Amygdala (tissue), 56 donors: ENCODE data around the gene RIPOR1.

Experiments
- DNase-seq, 56 donors: peaks; one replicate each; lab custom pipeline; 2025; lab: John Stamatoyannopoulos, UW

Gene RIPOR1

DNA sequence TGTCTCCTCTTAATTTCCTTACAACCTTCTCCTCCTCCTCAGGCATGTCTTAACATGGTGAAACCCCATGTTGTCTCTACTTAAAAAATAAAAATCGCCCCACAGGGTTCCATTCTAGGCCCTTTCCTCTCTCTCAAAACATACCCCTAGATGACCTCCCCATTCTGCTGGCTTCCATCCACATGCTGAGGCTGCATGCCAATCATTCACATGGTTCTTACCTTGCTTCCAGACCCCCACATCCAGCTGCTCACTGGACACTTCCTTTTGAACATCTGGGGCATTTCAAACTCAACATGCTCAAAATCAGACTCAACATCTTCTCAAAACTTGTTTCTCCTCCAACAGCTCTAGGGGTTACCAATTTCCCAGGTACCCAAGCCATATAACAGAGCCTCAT is 21.3 kb downstream of the RIPOR1 start:
- no peak for DNase-seq

- DNase-seq = no peak
Observed at GRCh38 chr16:67551091-67551490, 22.5 kb downstream of the RIPOR1 start.

- no peak for DNase-seq
Observed at GRCh38 chr16:67551972-67552371, 23.3 kb downstream of the RIPOR1 start.

- no peak for DNase-seq
Observed at GRCh38 chr16:67552476-67552875, 23.8 kb downstream of the RIPOR1 start.

- no peak for DNase-seq
Observed at GRCh38 chr16:67555795-67556212, 27.2 kb downstream of the RIPOR1 start.

- no peak for DNase-seq
Observed at GRCh38 chr16:67558859-67559258, 30.2 kb downstream of the RIPOR1 start.

DNA sequence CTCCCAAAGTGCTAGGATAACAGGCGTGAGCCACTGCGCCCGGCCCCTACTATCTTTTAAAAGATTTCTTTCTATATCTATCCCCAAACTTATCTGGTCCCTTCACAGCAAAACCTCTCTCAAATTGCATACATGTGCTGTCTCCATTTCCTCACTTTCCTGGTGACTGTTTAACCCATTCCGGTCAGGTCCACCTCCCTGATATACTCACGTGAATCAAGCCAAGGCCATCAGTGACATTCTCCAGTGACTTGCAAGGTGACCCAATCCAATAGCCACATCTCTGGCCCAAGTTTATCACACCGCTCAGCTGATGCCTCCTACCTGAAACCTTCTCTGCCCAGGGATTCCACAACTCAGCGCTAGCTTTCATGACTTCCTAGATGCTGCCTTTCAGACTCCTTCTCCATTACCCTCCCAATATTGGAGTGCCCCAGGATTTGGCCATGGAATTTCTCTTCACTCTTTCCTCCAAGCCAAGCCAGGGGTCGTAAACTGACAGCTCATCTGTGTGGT is 32.3 kb downstream of the RIPOR1 start:
- DNase-seq = no peak

- DNase-seq = no peak
Observed at GRCh38 chr16:67561501-67561823, 32.8 kb downstream of the RIPOR1 start.

GRCh38 chr16:67561824-67562525 is 33.3 kb downstream of the RIPOR1 start:
- peak in 55 of 56 donors; percentile 67 to 99 (median 94) for DNase-seq

DNA sequence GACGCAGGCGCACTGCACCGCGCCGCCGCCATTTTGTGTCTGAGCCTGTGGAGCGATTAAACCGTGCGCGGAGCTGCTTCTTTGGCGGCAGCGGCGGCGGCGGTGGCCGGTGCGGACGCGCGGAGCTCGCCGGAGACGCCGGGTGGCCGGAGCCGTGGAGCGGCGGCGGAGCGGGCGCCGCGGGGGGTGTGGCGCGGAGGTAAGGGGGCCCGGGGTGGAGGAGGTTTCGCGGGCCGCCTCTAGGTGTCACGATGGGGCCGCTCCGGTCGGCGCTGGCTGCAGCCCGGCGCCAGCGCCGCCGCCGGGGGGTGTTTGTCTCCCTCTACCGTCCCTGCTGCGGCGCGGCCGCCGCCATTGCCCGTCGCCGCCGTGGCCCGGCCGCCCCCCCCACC is 33.9 kb downstream of the RIPOR1 start, which contains the start of gene CTCF:
TSS of gene CTCF (plus strand) at position 1 of the 392 bp plus-strand sequence. CDS start 48,307 bp downstream, outside the sequence.
- DNase-seq = peak in 44 of 56 donors; percentile 43 to 93 (median 81)

GRCh38 chr16:67562918-67563707 is 34.5 kb downstream of the RIPOR1 start:
- peak in 32 of 56 donors; percentile 33 to 78 (median 62) for DNase-seq

GRCh38 chr16:67563708-67564468 is 35.3 kb downstream of the RIPOR1 start:
- no peak for DNase-seq

- DNase-seq = no peak
Observed at GRCh38 chr16:67565470-67566100, 37.0 kb downstream of the RIPOR1 start.

GRCh38 chr16:67571464-67571863 is 42.8 kb downstream of the RIPOR1 start:
- DNase-seq = no peak

DNA sequence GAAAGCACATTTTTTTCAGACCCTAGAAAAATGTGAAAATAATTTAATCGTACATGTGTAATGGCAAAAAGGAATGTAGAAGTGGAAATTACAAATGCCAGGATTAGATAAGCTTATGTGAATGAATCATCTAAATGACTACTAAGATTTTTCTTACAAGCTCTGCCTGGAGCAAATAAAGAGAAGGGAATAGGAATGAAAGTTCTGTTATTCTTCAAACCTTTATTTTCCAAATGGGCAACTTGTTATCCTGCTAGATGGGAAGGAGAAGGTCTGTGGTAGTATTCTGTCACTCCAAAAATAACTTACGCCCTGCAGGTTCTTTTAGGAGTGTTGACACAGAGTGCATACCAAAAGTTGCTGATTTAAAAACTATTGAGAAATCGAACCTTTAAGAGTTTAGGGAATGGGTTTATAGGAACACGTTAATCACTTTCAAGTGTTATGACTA is 43.4 kb downstream of the RIPOR1 start:
- no peak for DNase-seq

- DNase-seq = no peak
Observed at GRCh38 chr16:67579686-67580085, 51.1 kb downstream of the RIPOR1 start.

- DNase-seq = no peak
Observed at GRCh38 chr16:67580202-67580601, 51.6 kb downstream of the RIPOR1 start.

DNA sequence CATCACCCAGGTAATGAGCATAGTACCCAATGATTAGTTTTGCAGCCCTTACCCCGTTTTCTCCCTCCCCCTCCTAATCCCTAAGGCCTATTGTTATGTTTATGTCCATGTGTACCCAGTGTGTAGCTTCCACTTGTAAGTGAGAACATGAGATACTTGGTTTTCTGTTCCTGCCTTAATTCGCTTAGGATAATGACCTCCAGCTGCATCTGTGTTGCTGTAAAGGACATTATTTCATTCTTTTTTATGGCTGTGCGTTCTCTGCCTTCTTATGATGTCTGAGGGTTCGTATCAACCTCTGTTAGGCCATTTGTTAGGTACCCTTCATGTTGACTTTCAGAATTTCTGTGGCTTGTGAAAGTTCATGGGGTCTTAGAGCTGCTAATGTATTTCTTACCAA is 64.7 kb downstream of the RIPOR1 start:
- DNase-seq = no peak

GRCh38 chr16:67593701-67594100 is 65.1 kb downstream of the RIPOR1 start:
- DNase-seq = no peak

DNA sequence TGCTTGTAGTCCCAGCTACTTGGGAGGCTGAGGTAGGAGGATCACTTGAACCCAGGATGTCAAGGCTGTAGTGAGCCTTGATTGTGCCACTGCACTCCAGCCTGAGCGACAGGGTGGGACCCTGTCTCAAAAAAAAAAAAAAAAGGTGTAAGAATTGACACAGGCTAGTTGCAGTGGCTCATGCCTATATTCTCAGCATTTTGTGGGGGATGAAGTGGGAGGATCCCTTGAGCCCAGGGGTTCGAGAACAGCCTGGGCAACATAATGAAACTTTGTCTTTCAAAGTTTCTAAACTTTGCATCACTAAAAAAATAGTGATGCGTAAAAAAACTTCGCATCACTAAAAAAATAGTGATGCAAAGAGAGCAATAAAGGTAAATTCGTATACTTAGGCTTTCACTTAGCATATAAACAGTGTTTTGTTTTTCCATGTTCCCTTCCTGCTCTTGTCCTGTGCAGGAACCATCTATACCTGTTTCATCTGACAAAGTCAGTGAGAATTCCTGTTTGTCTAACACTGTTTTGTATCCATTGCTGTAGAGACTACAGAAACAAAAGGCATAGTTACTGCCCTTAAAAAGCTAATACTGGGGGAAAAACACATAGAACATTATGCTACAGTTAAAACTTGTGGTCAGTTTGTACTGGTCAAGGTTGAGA is 65.8 kb downstream of the RIPOR1 start:
- no peak for DNase-seq
